AG04450 (cell line): ENCODE data around the gene COG1. TPM values are rescaled to one million over a fixed set of nuclear protein-coding genes. Genes with fewer than 3 reads are reported as not detected.

ENCODE experiments used
- CTCF ChIA-PET: fragments of 300-600, 350-600 bp; formaldehyde crosslinking; extraction: SDS; loops from one replicate; lab custom pipeline; 2022; ENCODE audit warnings: antibody characterized with exemption, inconsistent platforms; lab: Charles Lee
- POLR2A ChIA-PET: fragments of 350-600 bp; formaldehyde crosslinking; extraction: SDS; loops from one replicate; lab custom pipeline; 2021; ENCODE audit warnings: antibody characterized with exemption, inconsistent platforms; lab: Yijun Ruan, JAX
- DNase-seq: peaks from one replicate; pipeline ENCODE4 v3.0.0-alpha.2; 2011; ENCODE audit warnings: low read depth, low spot score
- H3K27ac ChIP-seq: one replicate; pipeline ENCODE4 v1.5.1; 2012; ENCODE audit warnings: low read depth, low read length, control low read depth
- H3K27me3 ChIP-seq: one replicate; pipeline ENCODE4 v1.6.0; 2012; ENCODE audit warnings: low read length; ENCODE audit not compliant: control insufficient read depth, insufficient read depth
- H3K4me3 ChIP-seq: 2 replicates; pipeline ENCODE4 v1.5.1; 2011; ENCODE audit warnings: mild to moderate bottlenecking, low read depth, low read length, control low read depth
- H3K9me3 ChIP-seq: 2 replicates; pipeline ENCODE4 v1.5.1; 2012; ENCODE audit warnings: low read length; ENCODE audit not compliant: control insufficient read depth, insufficient read depth
- CTCF ChIP-seq: IDR thresholded peaks from 2 replicates; pipeline ENCODE4 v1.5.1; 2011; ENCODE audit warnings: low read depth, low read length, control low read depth, inconsistent platforms
- polyA plus RNA-seq: library from polyadenylated mRNA; depleted of rRNA; stranded (reverse); fragments of >200 nt; gene quantifications from 2 replicates; pipeline ENCODE4 v1.2.3, GENCODE V29; 2011

Gene COG1
- polyA plus RNA-seq, 1 experiment = 30.2 TPM

GRCh38 chr17:73198930-73199260 is 6.0 kb downstream of the COG1 start:
- H3K4me3 ChIP-seq = no peak overlapping the region
- ChIA-PET POLR2A (no interaction called here), CTCF (interaction anchor here (0.6 kb wide), 1 partner anchor 474 kb away, joined by 3 read pairs; no protein-coding TSS in a partner anchor)
- no peaks in the 10 kb centered on the region for H3K27me3 ChIP-seq
- no peak overlapping the region for H3K27ac ChIP-seq
- H3K9me3 ChIP-seq = no peaks in the 10 kb centered on the region
- no peak for TF ChIP-seq CTCF
- no peak for DNase-seq

GRCh38 chr17:73199751-73200317 is 7.0 kb downstream of the COG1 start:
- no peaks in the 10 kb centered on the region for H3K27me3 ChIP-seq
- DNase-seq = no peak
- no peak for TF ChIP-seq CTCF
- no peak overlapping the region for H3K27ac ChIP-seq
- ChIA-PET CTCF (no interaction called here), POLR2A (no interaction called here)
- no peaks in the 10 kb centered on the region for H3K9me3 ChIP-seq
- no peak overlapping the region for H3K4me3 ChIP-seq

- TF ChIP-seq CTCF = no peak
- ChIA-PET CTCF (interaction anchor here (2.4 kb wide), 1 partner anchor 9 kb away, joined by 11 read pairs; the partner anchor contains the start of gene COG1), POLR2A (no interaction called here)
- Histone ChIP-seq H3K27ac (no peak overlapping the region), H3K4me3 (no peak overlapping the region), H3K9me3 (no peaks in the 10 kb centered on the region), H3K27me3 (no peaks in the 10 kb centered on the region)
- DNase-seq = no peak
These were observed 7.6 kb downstream of the COG1 start for GRCh38 chr17:73200476-73200875.

GRCh38 chr17:73201215-73202069 is 8.6 kb downstream of the COG1 start:
- ChIA-PET POLR2A (no interaction called here), CTCF (interaction anchor here (0.8 to 2.4 kb wide), 3 partner anchors 10 to 476 kb away, joined by 3 to 11 read pairs (median 5); partner anchors contain the start of gene COG1)
- Histone ChIP-seq H3K27ac (no peak overlapping the region), H3K4me3 (no peak overlapping the region), H3K9me3 (no peaks in the 10 kb centered on the region), H3K27me3 (no peaks in the 10 kb centered on the region)
- TF ChIP-seq CTCF = no peak
- no peak for DNase-seq
